HepG2 (cell line): ENCODE results near the gene TMEM247. TPM values are rescaled to one million over a fixed set of nuclear protein-coding genes. Genes with fewer than 3 reads are reported as not detected.

Experiments
- BCL6 ChIP-seq: IDR thresholded peaks from 2 replicates; pipeline ENCODE4 v1.6.1; 2016; ENCODE audit warnings: missing genetic modification reagents, missing compliant biosample characterization
- ETV5 ChIP-seq: IDR thresholded peaks from 2 replicates; pipeline ENCODE4 v1.6.1; 2018; ENCODE audit warnings: missing biosample characterization, missing genetic modification reagents, inconsistent platforms, borderline replicate concordance
- HNRNPH1 ChIP-seq: fragments of 200-400 bp; formaldehyde crosslinking; optimal IDR thresholded peaks from 2 replicates; pipeline ENCODE3; 2017; ENCODE audit warnings: mild to moderate bottlenecking, low read depth, low read length
- PHF21A ChIP-seq: sonication (generic); formaldehyde crosslinking; IDR thresholded peaks from 2 replicates; pipeline ENCODE4 v1.5.0; 2020; ENCODE audit warnings: mild to moderate bottlenecking, missing genetic modification reagents
- PPARG ChIP-seq: conservative IDR thresholded peaks from 2 replicates; pipeline ENCODE4 v1.6.1; 2016; ENCODE audit warnings: missing biosample characterization, missing genetic modification reagents
- PRDM10 ChIP-seq: sonication (generic); formaldehyde crosslinking; IDR thresholded peaks from 2 replicates; pipeline ENCODE4 v1.4.0; 2020; ENCODE audit warnings: low read depth, missing genetic modification reagents
- PRPF4 ChIP-seq: fragments of 200-400 bp; formaldehyde crosslinking; IDR thresholded peaks from 2 replicates; pipeline ENCODE4 v1.6.1; 2016; ENCODE audit warnings: low read length, low read depth; ENCODE audit not compliant: poor library complexity, severe bottlenecking
- REPIN1 ChIP-seq: sonication (generic); formaldehyde crosslinking; IDR thresholded peaks from 2 replicates; pipeline ENCODE4 v1.8.0; 2022; ENCODE audit warnings: missing genetic modification reagents, low read depth, mild to moderate bottlenecking, borderline replicate concordance
- SNAPC2 ChIP-seq: sonication (generic); formaldehyde crosslinking; IDR thresholded peaks from 2 replicates; pipeline ENCODE4 v1.8.1; 2022; ENCODE audit warnings: mild to moderate bottlenecking, missing genetic modification reagents
- TARDBP ChIP-seq: sonication (generic); formaldehyde crosslinking; IDR thresholded peaks from 2 replicates; pipeline ENCODE4 v1.8.0; 2022; ENCODE audit warnings: mild to moderate bottlenecking, missing genetic modification reagents
- ZBTB38 ChIP-seq: sonication (generic); formaldehyde crosslinking; IDR thresholded peaks from 2 replicates; pipeline ENCODE4 v1.5.1; 2020; ENCODE audit warnings: mild to moderate bottlenecking, missing genetic modification reagents
- ZKSCAN8 ChIP-seq: IDR thresholded peaks from 2 replicates; pipeline ENCODE4 v1.6.1; 2016; ENCODE audit warnings: borderline replicate concordance, missing genetic modification reagents, missing compliant biosample characterization
- polyA plus RNA-seq, 8 experiments: library from polyadenylated mRNA; depleted of rRNA in 3 of 8; stranded (reverse) in 7 of 8; unstranded in 1 of 8; fragments of >200 nt; fragmentation: Illumina TruSeq in 4 of 8; extraction: Trizol in 4 of 8; gene quantifications; 2 replicates each; pipeline versions ENCODE4 v1.2.1 to v1.2.3, GENCODE V29; 2011 to 2016; ENCODE audit warnings: low read depth in 4 of 8, missing spikeins in 1 of 8, mixed read lengths in 1 of 8; ENCODE audit not compliant: insufficient read depth in 1 of 8
- total RNA-seq, 5 experiments: library from RNA; depleted of rRNA; stranded (reverse); fragments of >200 nt; fragmentation: Illumina TruSeq; extraction: Trizol; gene quantifications; 2 replicates each; pipeline ENCODE4 v1.2.3, GENCODE V29; 2016; ENCODE audit warnings: low read depth in 1 of 5

Gene TMEM247
- total and polyA plus RNA-seq, 2 of the 13 experiments (the other 11 are each of a cell fraction or from before 2014, with no cell fraction given): not detected

DNA sequence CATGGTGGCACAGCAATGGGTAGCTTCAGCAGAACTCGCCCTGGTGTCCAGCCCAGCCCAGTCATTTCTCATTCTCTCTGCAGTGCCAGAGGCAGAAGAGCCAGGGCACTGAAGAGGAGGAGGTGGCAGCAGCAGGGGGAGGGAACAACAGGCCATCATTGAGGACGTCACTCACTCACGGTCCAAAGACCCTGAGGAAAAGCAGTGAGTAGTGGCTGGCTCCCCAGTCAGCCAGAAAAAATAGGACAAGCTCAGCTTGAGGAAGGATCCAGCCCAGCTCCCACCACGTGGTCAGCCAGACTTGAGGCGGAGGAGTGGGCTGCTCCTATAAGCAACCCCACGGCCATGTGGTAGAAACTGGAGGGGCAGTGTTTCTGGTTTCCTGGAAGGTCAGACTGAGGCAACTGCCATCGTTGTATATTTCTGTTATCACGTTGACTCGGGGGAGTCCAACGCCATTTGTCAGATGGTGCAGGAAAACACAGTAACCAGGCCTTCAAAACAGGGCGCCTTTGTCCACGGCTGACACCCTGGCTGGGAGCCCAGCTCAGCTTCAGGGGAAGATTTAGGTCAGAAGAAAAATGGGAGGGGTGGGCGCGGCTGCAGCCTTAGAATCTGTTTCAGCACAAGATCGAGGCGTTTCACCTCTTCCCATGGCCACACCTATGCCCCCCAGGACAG, 19.0 kb upstream of the TMEM247 start (continued):
- TF ChIP-seq PRPF4: no peak
- 0 out of 2 replicates have a peak, but pooled peaks have one; percentile 1 for TF ChIP-seq PRDM10 (CRISPR knock-in tag)
- 0 out of 2 replicates have a peak, but pooled peaks have one; percentile 42 for TF ChIP-seq SNAPC2 (CRISPR knock-in tag)
- no peak for TF ChIP-seq ETV5 (CRISPR knock-in tag)
- TF ChIP-seq ZKSCAN8 (CRISPR knock-in tag): no peak
- peak; percentile 32; the same call in 1 of the 2 replicates for TF ChIP-seq BCL6 (CRISPR knock-in tag)
- TF ChIP-seq PPARG (CRISPR knock-in tag): no peak
- peak; percentile 17; the same call in 1 of the 2 replicates for TF ChIP-seq ZBTB38
- TF ChIP-seq PHF21A (CRISPR knock-in tag): no peak
- TF ChIP-seq REPIN1 (CRISPR knock-in tag): 0 out of 2 replicates have a peak, but pooled peaks have one; percentile 19
- TF ChIP-seq TARDBP (CRISPR knock-in tag): 0 out of 2 replicates have a peak, but pooled peaks have one; percentile 44
- TF ChIP-seq HNRNPH1: no peak
